Neural crest cell (in vitro differentiated cells): ENCODE results near the gene FBXO31. TPM values are rescaled to one million over a fixed set of nuclear protein-coding genes. Genes with fewer than 3 reads are reported as not detected.

ENCODE experiments used
- DNase-seq: peaks from one replicate; pipeline ENCODE4 v3.0.0; 2021; ENCODE audit warnings: low read depth, mixed read lengths, low spot score
- H3K27ac Mint-ChIP-seq: one replicate; pipeline ENCODE4 v1.8.0; 2021; ENCODE audit warnings: mild to moderate bottlenecking, mixed read lengths; ENCODE audit not compliant: unreplicated experiment
- H3K27me3 Mint-ChIP-seq: 2 replicates; pipeline ENCODE4 v1.8.0; 2021; ENCODE audit warnings: low read depth, mild to moderate bottlenecking, mixed read lengths
- H3K36me3 Mint-ChIP-seq: 2 replicates; pipeline ENCODE4 v1.8.0; 2021; ENCODE audit warnings: low read depth, mild to moderate bottlenecking, mixed read lengths
- H3K4me1 Mint-ChIP-seq: 2 replicates; pipeline ENCODE4 v1.8.0; 2021; ENCODE audit warnings: mixed read lengths
- H3K4me3 Mint-ChIP-seq: one replicate; pipeline ENCODE4 v1.8.0; 2021; ENCODE audit warnings: mild to moderate bottlenecking, mixed read lengths
- H3K9me3 Mint-ChIP-seq: 2 replicates; pipeline ENCODE4 v1.8.0; 2021; ENCODE audit warnings: mixed read lengths
- total RNA-seq: library from RNA; stranded (reverse); gene quantifications from 2 replicates; pipeline ENCODE4 v1.2.1, GENCODE V29; 2021
- TF ChIP-seq, protein P1 (sequence below): fragments of 200-600 bp; sonication (generic); conservative IDR thresholded peaks from 2 replicates; pipeline ENCODE4 v1.5.0; 2021; ENCODE audit warnings: antibody characterized with exemption, mild to moderate bottlenecking

FBXO31 gene
- total RNA-seq, 1 donor from 2014 or later = 23.7 TPM

DNA sequence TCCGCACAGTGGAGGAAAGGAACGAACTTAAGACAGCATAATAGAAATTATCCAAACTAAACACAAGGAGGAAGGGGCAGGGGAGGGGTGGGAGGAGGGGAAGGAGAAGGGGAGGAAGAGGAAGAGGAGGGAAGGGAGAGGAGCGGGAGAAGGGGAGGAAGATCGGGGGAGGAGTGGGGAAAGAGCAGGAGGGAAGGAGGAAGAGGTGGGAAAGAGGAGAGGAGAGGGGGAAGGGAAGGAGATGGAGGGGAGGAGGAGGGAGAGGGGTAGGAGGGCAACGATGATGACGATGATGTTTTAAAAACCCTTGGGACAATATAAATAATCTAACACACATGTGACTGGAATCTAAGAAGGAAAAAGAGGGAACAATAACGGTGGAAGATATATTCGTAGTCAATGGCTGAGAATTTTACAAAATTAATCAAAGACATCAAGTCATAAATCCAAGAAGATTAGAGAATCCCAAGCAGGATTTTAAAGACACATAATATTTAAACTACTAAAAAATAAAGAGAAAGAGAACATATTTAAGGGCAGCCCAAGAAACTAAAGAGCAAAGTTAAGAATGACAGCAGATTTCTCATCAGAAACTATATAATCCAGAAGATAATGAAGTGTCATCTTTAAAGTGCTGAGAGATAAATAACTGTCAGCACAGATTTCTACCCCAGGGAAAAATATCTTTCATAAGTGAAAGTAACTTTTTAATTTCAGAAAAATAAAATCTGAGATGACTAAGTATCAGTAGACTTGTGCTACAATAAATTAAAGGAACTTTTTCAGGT is 96.5 kb downstream of the FBXO31 start:
- H3K27ac Mint-ChIP-seq = no peak overlapping the region
- TF ChIP-seq, protein P1, sequence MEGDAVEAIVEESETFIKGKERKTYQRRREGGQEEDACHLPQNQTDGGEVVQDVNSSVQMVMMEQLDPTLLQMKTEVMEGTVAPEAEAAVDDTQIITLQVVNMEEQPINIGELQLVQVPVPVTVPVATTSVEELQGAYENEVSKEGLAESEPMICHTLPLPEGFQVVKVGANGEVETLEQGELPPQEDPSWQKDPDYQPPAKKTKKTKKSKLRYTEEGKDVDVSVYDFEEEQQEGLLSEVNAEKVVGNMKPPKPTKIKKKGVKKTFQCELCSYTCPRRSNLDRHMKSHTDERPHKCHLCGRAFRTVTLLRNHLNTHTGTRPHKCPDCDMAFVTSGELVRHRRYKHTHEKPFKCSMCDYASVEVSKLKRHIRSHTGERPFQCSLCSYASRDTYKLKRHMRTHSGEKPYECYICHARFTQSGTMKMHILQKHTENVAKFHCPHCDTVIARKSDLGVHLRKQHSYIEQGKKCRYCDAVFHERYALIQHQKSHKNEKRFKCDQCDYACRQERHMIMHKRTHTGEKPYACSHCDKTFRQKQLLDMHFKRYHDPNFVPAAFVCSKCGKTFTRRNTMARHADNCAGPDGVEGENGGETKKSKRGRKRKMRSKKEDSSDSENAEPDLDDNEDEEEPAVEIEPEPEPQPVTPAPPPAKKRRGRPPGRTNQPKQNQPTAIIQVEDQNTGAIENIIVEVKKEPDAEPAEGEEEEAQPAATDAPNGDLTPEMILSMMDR = no peak

DNA sequence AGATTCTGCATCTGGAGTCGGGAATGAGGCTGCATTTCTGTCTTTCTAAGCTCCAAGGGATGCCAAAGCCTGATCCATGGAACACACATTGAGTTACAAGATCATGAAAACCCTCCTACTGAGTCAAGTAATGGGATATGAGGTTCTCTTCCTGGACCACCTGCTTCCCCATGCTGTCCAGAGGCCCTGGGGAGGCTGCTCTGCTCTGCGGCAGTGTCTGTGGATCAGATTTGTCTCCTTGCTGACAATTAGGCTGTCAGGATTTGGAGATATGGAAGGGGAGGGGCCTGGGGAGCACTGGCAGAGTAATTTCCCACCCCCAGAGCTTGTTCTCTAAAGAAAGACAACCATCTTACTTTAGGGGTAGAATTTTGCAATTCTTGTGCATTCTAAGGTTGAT is 99.4 kb downstream of the FBXO31 start:
- TF ChIP-seq, protein P1 = no peak
- Mint-ChIP-seq H3K27ac (no peak overlapping the region), H3K4me1 (no peaks in the 10 kb centered on the region), H3K4me3 (no peak overlapping the region), H3K36me3 (peaks cover 6% of the 10 kb centered on the region), H3K9me3 (peaks cover 6% of the 10 kb centered on the region), H3K27me3 (peaks cover under 1% of the 10 kb centered on the region)
- no peak for DNase-seq

More for the DNA sequence above, 96.5 kb downstream of the FBXO31 start:
- Mint-ChIP-seq H3K4me1 (no peaks in the 10 kb centered on the region), H3K27me3 (no peaks in the 10 kb centered on the region), H3K36me3 (peaks cover 7% of the 10 kb centered on the region), H3K9me3 (peaks cover 6% of the 10 kb centered on the region), H3K4me3 (no peak overlapping the region)
- no peak for DNase-seq

DNA sequence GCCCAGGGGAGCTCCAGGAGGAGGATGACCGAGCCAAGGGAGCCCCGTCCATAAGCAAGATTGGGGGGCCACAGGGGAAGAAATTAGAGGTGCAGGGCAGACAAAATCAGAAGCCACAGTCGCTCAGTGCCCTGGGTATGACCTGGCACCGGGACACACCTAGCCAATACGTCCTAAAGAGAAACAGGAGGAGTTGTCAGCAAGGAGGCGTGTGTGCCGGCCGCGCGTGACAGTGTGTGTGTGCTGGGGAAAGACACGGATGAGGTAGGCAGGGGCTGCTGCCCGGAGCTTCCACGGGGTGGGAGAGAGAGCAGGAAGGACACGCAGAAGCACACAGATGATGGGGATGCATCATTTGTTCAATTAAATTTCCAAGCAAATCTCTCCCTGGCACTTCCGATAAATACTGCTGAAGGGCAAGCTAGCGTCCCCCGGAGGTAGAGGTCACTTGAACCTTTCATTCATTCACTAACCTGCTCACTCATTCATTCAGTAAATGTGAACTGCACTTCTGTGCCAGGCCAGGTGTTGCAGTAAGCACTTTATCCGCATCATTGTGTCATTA is 104.4 kb downstream of the FBXO31 start:
- Mint-ChIP-seq H3K4me3 (no peak overlapping the region), H3K4me1 (peaks cover 21% of the 10 kb centered on the region), H3K27me3 (peaks cover 8% of the 10 kb centered on the region), H3K36me3 (no peaks in the 10 kb centered on the region), H3K9me3 (no peaks in the 10 kb centered on the region), H3K27ac (no peak overlapping the region)
- no peak for DNase-seq
- TF ChIP-seq, protein P1 = no peak

DNA sequence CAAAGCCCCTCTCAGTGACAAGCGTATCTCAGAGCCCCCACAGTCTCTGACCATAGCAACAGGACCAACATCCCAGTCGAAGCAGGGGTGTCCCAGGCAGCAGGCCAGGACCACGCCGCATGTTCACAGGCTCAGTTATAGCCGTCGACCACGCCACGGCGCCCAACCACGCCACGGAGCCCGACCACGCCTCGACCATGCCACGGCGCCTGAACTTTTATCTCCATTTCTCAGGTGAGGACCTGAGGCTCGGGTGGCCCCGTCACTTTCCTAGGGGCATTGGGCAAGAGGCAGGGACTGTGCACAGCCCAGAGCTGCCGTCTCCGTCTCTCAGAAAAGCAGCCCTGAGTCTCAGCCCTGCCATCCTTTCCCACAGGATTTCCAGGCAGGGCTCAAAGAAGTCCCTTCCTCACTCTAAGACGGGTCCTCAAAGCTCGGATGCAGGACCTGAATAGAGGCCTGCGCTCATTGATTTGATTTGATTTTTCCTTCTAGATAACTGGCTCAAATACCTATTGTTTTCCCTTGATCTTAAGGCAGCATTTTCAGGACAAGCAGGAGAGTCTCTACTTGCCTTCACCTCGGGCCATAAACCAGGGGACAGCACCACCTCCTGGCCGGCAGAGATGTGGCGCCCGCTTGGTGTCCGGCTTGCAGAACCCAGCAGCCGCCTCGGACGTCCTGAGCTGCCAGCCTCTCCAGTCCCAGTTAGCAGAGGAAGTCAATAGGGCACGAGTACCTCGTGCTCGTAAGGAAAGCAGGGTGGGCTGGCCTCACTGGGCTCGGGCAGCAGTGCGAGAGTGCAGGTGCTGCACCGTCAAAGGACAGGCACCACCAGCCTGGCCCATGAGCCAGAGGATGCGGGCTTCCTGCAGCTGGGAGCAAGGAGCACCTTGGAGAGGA is 105.1 kb downstream of the FBXO31 start:
- H3K9me3 Mint-ChIP-seq = no peaks in the 10 kb centered on the region
- peaks cover 21% of the 10 kb centered on the region for H3K4me1 Mint-ChIP-seq
- H3K4me3 Mint-ChIP-seq = no peak overlapping the region
- peak; percentile 80 for DNase-seq
- peaks cover 8% of the 10 kb centered on the region for H3K27me3 Mint-ChIP-seq
- H3K36me3 Mint-ChIP-seq = no peaks in the 10 kb centered on the region
- TF ChIP-seq, protein P1 = peak; percentile 97
- H3K27ac Mint-ChIP-seq = peak overlapping the region; percentile 73

Other genes starting within 250 kb of the FBXO31 start
- 6.8 and 8.8 TPM in 2 replicates for gene C16orf95, start 66.4 kb downstream of the FBXO31 start, total RNA-seq
- gene MAP1LC3B, start 8.6 kb upstream of the FBXO31 start, total RNA-seq = 37.9 and 40.7 TPM in 2 replicates
- gene ZCCHC14, start 109.2 kb upstream of the FBXO31 start, total RNA-seq = 45.5 and 46.9 TPM in 2 replicates
- 9.1 and 9.5 TPM in 2 replicates for gene JPH3, start 218.7 kb upstream of the FBXO31 start, total RNA-seq